Smooth muscle cell of the pulmonary artery (primary cell): Measurements from ENCODE around the gene LTN1. TPM values are rescaled to one million over a fixed set of nuclear protein-coding genes. Genes with fewer than 3 reads are reported as not detected.

Experiments used
- total RNA-seq: library from RNA; depleted of rRNA; stranded (reverse); fragments of >200 nt; gene quantifications from 2 replicates; pipeline ENCODE4 v1.2.3, GENCODE V29; 2014

The LTN1 gene
- total RNA-seq, result 28.9 and 31.8 TPM in 2 replicates

GRCh38 chr21:28992526-28993292, at the start of gene LTN1:
Gene LTN1 (minus strand): TSS chr21:28992877. CDS start chr21:28992805, 72 bp downstream.

GRCh38 chr21:29024474-29025327, 32.0 kb upstream of the LTN1 start, which contains the start of gene USP16:
Gene USP16 (plus strand): TSS chr21:29024668. CDS start chr21:29027914, 3,246 bp downstream.

Other genes with a start within 250 kb of the LTN1 start
- 16.9 and 17.3 TPM in 2 replicates for gene RWDD2B, start 26.5 kb upstream of the LTN1 start, total RNA-seq
- 21.1 and 28.8 TPM in 2 replicates for gene USP16, start 31.8 kb upstream of the LTN1 start, total RNA-seq
- 150 and 173 TPM in 2 replicates for gene CCT8, start 80.8 kb upstream of the LTN1 start, total RNA-seq
- gene MAP3K7CL, start 137.8 kb upstream of the LTN1 start, total RNA-seq, result 17.3 and 43.7 TPM in 2 replicates